ENCODE results near the gene ACO2.

DNA sequence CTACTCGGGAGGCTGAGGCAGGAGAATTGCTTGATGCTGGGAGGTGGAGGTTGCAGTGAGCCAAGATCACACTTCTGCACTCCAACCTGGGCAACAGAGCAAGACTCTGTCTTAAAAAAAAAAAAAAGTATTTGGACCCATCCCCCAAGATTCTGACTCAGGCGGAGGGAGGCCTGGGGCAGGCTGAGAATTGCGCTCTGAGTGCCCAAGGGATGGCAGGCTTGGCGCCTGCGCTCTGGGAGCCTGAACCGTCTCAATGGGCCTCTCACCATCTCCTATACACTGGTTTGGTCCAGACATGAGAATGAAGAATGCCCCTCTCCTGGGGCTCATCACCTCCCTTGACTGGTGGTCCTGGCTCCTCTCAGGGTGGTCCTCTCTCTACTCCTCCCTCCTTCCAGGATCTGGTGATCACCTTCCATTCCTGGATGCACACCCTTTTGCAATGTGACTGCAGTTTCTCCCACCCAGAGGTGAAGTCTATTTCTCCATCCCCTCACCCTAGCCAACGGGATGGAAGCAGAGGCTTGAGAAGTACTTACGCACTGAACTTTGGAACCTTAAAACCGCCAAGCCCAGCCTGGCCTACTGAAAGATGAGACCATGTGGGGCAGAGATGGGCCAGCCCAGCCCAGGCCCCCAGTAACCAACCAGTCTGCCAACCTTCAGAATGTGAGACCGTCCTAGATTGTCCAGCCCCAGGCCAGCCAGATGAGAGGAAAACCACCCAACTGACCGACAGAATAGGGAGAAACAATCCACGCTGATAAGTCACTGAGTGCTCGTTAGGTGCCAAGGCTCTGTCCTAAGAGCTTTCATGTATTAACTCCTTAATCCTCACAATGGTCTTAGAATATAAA, 70.5 kb downstream of the ACO2 start:
- TF ChIP-seq, protein P1, sequence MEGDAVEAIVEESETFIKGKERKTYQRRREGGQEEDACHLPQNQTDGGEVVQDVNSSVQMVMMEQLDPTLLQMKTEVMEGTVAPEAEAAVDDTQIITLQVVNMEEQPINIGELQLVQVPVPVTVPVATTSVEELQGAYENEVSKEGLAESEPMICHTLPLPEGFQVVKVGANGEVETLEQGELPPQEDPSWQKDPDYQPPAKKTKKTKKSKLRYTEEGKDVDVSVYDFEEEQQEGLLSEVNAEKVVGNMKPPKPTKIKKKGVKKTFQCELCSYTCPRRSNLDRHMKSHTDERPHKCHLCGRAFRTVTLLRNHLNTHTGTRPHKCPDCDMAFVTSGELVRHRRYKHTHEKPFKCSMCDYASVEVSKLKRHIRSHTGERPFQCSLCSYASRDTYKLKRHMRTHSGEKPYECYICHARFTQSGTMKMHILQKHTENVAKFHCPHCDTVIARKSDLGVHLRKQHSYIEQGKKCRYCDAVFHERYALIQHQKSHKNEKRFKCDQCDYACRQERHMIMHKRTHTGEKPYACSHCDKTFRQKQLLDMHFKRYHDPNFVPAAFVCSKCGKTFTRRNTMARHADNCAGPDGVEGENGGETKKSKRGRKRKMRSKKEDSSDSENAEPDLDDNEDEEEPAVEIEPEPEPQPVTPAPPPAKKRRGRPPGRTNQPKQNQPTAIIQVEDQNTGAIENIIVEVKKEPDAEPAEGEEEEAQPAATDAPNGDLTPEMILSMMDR (IDR thresholded peaks at IDR 0.05; ENCODE audit: low read depth, low read length, poor library complexity, severe bottlenecking) = no peak
- no peak for TF ChIP-seq EZH2phosphoT487 (IDR thresholded peaks at IDR 0.05; ENCODE audit: borderline replicate concordance, low read length)
